Mesodermal cell (in vitro differentiated cells): Measurements from ENCODE around the gene FNBP1L. TPM values are rescaled to one million over a fixed set of nuclear protein-coding genes. Genes with fewer than 3 reads are reported as not detected.
A peak's percentile ranks its signal among the peaks of the same experiment; 100 is the strongest.

ENCODE experiments used
- H3K27ac ChIP-seq: 2 replicates; pipeline ENCODE4 v1.7.0; 2013; ENCODE audit warnings: mild to moderate bottlenecking, low read depth, low read length, moderate library complexity; ENCODE audit not compliant: severe bottlenecking
- H3K36me3 ChIP-seq: 2 replicates; pipeline ENCODE4 v1.7.1; 2013; ENCODE audit warnings: mild to moderate bottlenecking, low read length, moderate library complexity; ENCODE audit not compliant: control insufficient read depth, insufficient read depth
- H3K4me1 ChIP-seq: one replicate; pipeline ENCODE4 v1.7.1; 2013; ENCODE audit warnings: mild to moderate bottlenecking, low read length; ENCODE audit not compliant: insufficient read depth, control insufficient read depth, poor library complexity, severe bottlenecking
- H3K4me3 ChIP-seq: 2 replicates; pipeline ENCODE4 v1.7.0; 2013; ENCODE audit warnings: low read length, control low read depth, mild to moderate bottlenecking; ENCODE audit not compliant: insufficient read depth, poor library complexity, severe bottlenecking; ENCODE audit errors: extremely low read depth
- H3K9me3 ChIP-seq: 2 replicates; pipeline ENCODE4 v1.7.1; 2013; ENCODE audit warnings: mild to moderate bottlenecking, low read length, moderate library complexity; ENCODE audit not compliant: control insufficient read depth
- WGBS, 2 experiments: methylation state at CpG; one replicate each; pipeline ENCODE4 v1.1.5; 2013; ENCODE audit warnings: missing lambda C conversion rate in 2 of 2; ENCODE audit not compliant: insufficient coverage in 2 of 2; 5-methylcytosine and 5-hydroxymethylcytosine counted together
- polyA plus RNA-seq, 2 experiments: library from polyadenylated mRNA; stranded (reverse); fragments of 50-300 nt; gene quantifications; one replicate each; pipeline ENCODE4 v1.2.3, GENCODE V29; 2013

Gene FNBP1L
- polyA plus RNA-seq (2013, experiment 1 of 2), result 55.3 TPM
- polyA plus RNA-seq (2013, experiment 2 of 2), result 58.6 TPM

- Histone ChIP-seq H3K9me3 (no peaks in the 10 kb centered on the region), H3K36me3 (no peaks in the 10 kb centered on the region), H3K4me3 (peak within 1 kb of the TSS; percentile 96), H3K4me1 (no peaks in the 10 kb centered on the region), H3K27ac (peak within 1 kb of the TSS; percentile 87)
- WGBS, 2 experiments, result 1% methylated on average over 20 to 41 of the region's 52 CpGs
These were observed at the start of gene FNBP1L for GRCh38 chr1:93447481-93448291. TSS of gene FNBP1L (plus strand) at chr1:93448118. CDS start at chr1:93448282, 164 bp downstream.

GRCh38 chr1:93399781-93400180 is 48.1 kb upstream of the FNBP1L start:
- peaks cover 4% of the 10 kb centered on the region for H3K4me1 ChIP-seq
- no peak overlapping the region for H3K4me3 ChIP-seq
- H3K36me3 ChIP-seq, result no peaks in the 10 kb centered on the region
- no peaks in the 10 kb centered on the region for H3K9me3 ChIP-seq
- H3K27ac ChIP-seq, result no peak overlapping the region

- Histone ChIP-seq H3K36me3 (no peaks in the 10 kb centered on the region), H3K27ac (no peak overlapping the region), H3K4me3 (no peak overlapping the region), H3K4me1 (no peaks in the 10 kb centered on the region), H3K9me3 (peaks cover 11% of the 10 kb centered on the region)
- 94 to 95% methylated on average over 2 to 4 of the region's 4 CpGs for WGBS, 2 experiments
These were observed 39.7 kb upstream of the FNBP1L start for GRCh38 chr1:93408203-93408602.

- no peaks in the 10 kb centered on the region for H3K36me3 ChIP-seq
- H3K9me3 ChIP-seq, result peaks cover 11% of the 10 kb centered on the region
- no peak overlapping the region for H3K27ac ChIP-seq
- H3K4me3 ChIP-seq, result no peak overlapping the region
- WGBS, 2 experiments, result 0 to 60% methylated on average over 1 to 2 of the region's 2 CpGs
- H3K4me1 ChIP-seq, result no peaks in the 10 kb centered on the region
These were observed 36.9 kb upstream of the FNBP1L start for GRCh38 chr1:93411000-93411399.

- WGBS, 2 experiments, result 95 to 96% methylated on average over 2 to 3 of the region's 3 CpGs
- H3K36me3 ChIP-seq, result no peaks in the 10 kb centered on the region
- H3K27ac ChIP-seq, result no peak overlapping the region
- no peaks in the 10 kb centered on the region for H3K4me1 ChIP-seq
- peaks cover under 1% of the 10 kb centered on the region for H3K9me3 ChIP-seq
- H3K4me3 ChIP-seq, result no peak overlapping the region
These were observed 33.2 kb upstream of the FNBP1L start for GRCh38 chr1:93414749-93415148.

GRCh38 chr1:93415296-93415695 is 32.6 kb upstream of the FNBP1L start:
- H3K36me3 ChIP-seq, result no peaks in the 10 kb centered on the region
- H3K27ac ChIP-seq, result no peak overlapping the region
- no peaks in the 10 kb centered on the region for H3K4me1 ChIP-seq
- H3K9me3 ChIP-seq, result no peaks in the 10 kb centered on the region
- WGBS, 2 experiments, result 94 to 96% methylated on average over 2 of the region's 3 CpGs
- no peak overlapping the region for H3K4me3 ChIP-seq

GRCh38 chr1:93416183-93416582 is 31.7 kb upstream of the FNBP1L start:
- Histone ChIP-seq H3K4me3 (no peak overlapping the region), H3K27ac (no peak overlapping the region), H3K9me3 (no peaks in the 10 kb centered on the region), H3K36me3 (no peaks in the 10 kb centered on the region), H3K4me1 (no peaks in the 10 kb centered on the region)
- 94% methylated on average over 2 of the region's 2 CpGs; no CpG with 5 or more reads in 1 of the 2 experiments for WGBS, 2 experiments

- H3K4me3 ChIP-seq, result no peak overlapping the region
- H3K27ac ChIP-seq, result no peak overlapping the region
- no peaks in the 10 kb centered on the region for H3K4me1 ChIP-seq
- H3K36me3 ChIP-seq, result no peaks in the 10 kb centered on the region
- no peaks in the 10 kb centered on the region for H3K9me3 ChIP-seq
- 95 to 97% methylated on average over 2 of the region's 2 CpGs for WGBS, 2 experiments
These were observed 28.6 kb upstream of the FNBP1L start for GRCh38 chr1:93419344-93419743.

GRCh38 chr1:93420400-93420799 is 27.5 kb upstream of the FNBP1L start:
- H3K4me3 ChIP-seq, result no peak overlapping the region
- WGBS, 2 experiments, result no CpG with 5 or more reads among the region's 2 CpGs
- no peak overlapping the region for H3K27ac ChIP-seq

GRCh38 chr1:93426181-93426580 is 21.7 kb upstream of the FNBP1L start:
- 73 to 78% methylated on average over 1 to 2 of the region's 2 CpGs for WGBS, 2 experiments
- H3K27ac ChIP-seq, result no peak overlapping the region
- H3K36me3 ChIP-seq, result no peaks in the 10 kb centered on the region
- peaks cover 13% of the 10 kb centered on the region for H3K9me3 ChIP-seq
- H3K4me1 ChIP-seq, result no peaks in the 10 kb centered on the region
- H3K4me3 ChIP-seq, result no peak overlapping the region

More at GRCh38 chr1:93420400-93420799, 27.5 kb upstream of the FNBP1L start:
- no peaks in the 10 kb centered on the region for H3K9me3 ChIP-seq
- no peaks in the 10 kb centered on the region for H3K4me1 ChIP-seq
- H3K36me3 ChIP-seq, result no peaks in the 10 kb centered on the region

- peaks cover 13% of the 10 kb centered on the region for H3K9me3 ChIP-seq
- no peaks in the 10 kb centered on the region for H3K36me3 ChIP-seq
- no peaks in the 10 kb centered on the region for H3K4me1 ChIP-seq
- no peak overlapping the region for H3K27ac ChIP-seq
- H3K4me3 ChIP-seq, result no peak overlapping the region
- WGBS, 2 experiments, result 94 to 95% methylated on average over 2 to 3 of the region's 3 CpGs
These were observed 20.3 kb upstream of the FNBP1L start for GRCh38 chr1:93427656-93428055.
